IMR-90 (cell line): ENCODE measurements around the gene LRP5. TPM values are rescaled to one million over a fixed set of nuclear protein-coding genes. Genes with fewer than 3 reads are reported as not detected.
A peak's percentile ranks its signal among the peaks of the same experiment; 100 is the strongest.

Experiments used
- ATAC-seq: fragments of 200-7000 bp; cut with Tn5 transposase; 2 replicates; pipeline ENCODE4 v1.9.1; 2020; ENCODE audit warnings: low read depth, mild to moderate bottlenecking, moderate library complexity
- BruUV-seq: library from RNA; stranded (reverse); fragments of 400-500 nt; replicated peaks from 2 replicates; lab custom pipeline; 2021; lab: Mats Ljungman, UMichigan
- CTCF ChIA-PET: fragments of 300-600 bp; formaldehyde crosslinking; extraction: SDS; loops from one replicate; lab custom pipeline; 2021; ENCODE audit warnings: antibody characterized with exemption; lab: Yijun Ruan, JAX
- POLR2A ChIA-PET: fragments of 300-600 bp; sonication (Branson Sonifier 250); formaldehyde crosslinking; loops from one replicate; lab custom pipeline; 2022; ENCODE audit warnings: antibody characterized with exemption; ENCODE audit not compliant: unreplicated experiment; lab: Charles Lee
- DNase-seq: peaks from one replicate; pipeline ENCODE4 v3.0.0; 2013
- H2AFZ ChIP-seq: replicated peaks from 2 replicates; pipeline ENCODE3; 2013; ENCODE audit warnings: low read length, mild to moderate bottlenecking; ENCODE audit not compliant: poor library complexity
- H2AK5ac ChIP-seq: 2 replicates; pipeline ENCODE4 v1.6.1; 2013; ENCODE audit warnings: low read depth, low read length, inconsistent platforms
- H2AK9ac ChIP-seq: replicated peaks from 2 replicates; pipeline ENCODE3; 2013; ENCODE audit warnings: mild to moderate bottlenecking, low read depth, low read length, moderate library complexity; ENCODE audit not compliant: poor library complexity
- H2BK120ac ChIP-seq: 2 replicates; pipeline ENCODE4 v1.6.1; 2013; ENCODE audit warnings: low read depth, low read length, inconsistent platforms
- H2BK15ac ChIP-seq: 3 replicates; pipeline ENCODE4 v1.6.1; 2013; ENCODE audit warnings: low read depth, low read length, inconsistent platforms
- H2BK20ac ChIP-seq: 2 replicates; pipeline ENCODE4 v1.6.1; 2013; ENCODE audit warnings: low read depth, mild to moderate bottlenecking, inconsistent platforms, low read length, moderate library complexity
- H2BK5ac ChIP-seq: 2 replicates; pipeline ENCODE4 v1.6.1; 2013; ENCODE audit warnings: mild to moderate bottlenecking, low read depth, low read length, inconsistent platforms; ENCODE audit not compliant: poor library complexity, severe bottlenecking
- H3K14ac ChIP-seq: replicated peaks from 2 replicates; pipeline ENCODE4 v1.6.1; 2013; ENCODE audit warnings: low read depth, low read length, inconsistent platforms
- H3K18ac ChIP-seq: 2 replicates; pipeline ENCODE4 v1.6.1; 2013; ENCODE audit warnings: low read depth, low read length, control low read depth
- H3K23ac ChIP-seq: 2 replicates; pipeline ENCODE4 v1.6.1; 2013; ENCODE audit warnings: low read depth, low read length, inconsistent platforms
- H3K27ac ChIP-seq: 2 replicates; pipeline ENCODE4 v1.5.1; 2013; ENCODE audit warnings: mild to moderate bottlenecking, control low read depth, low read length; ENCODE audit not compliant: insufficient read depth
- H3K27me3 ChIP-seq: 2 replicates; pipeline ENCODE4 v1.6.1; 2013; ENCODE audit warnings: low read length; ENCODE audit not compliant: control insufficient read depth, insufficient read depth
- H3K36me3 ChIP-seq: 2 replicates; pipeline ENCODE4 v1.6.1; 2013; ENCODE audit warnings: low read length, mixed read lengths; ENCODE audit not compliant: control insufficient read depth, insufficient read depth
- H3K4ac ChIP-seq: 2 replicates; pipeline ENCODE4 v1.6.1; 2013; ENCODE audit warnings: low read depth, low read length, inconsistent platforms
- H3K4me1 ChIP-seq: 2 replicates; pipeline ENCODE4 v1.6.1; 2013; ENCODE audit warnings: low read length, mixed read lengths; ENCODE audit not compliant: control insufficient read depth, insufficient read depth
- H3K4me2 ChIP-seq: 2 replicates; pipeline ENCODE4 v1.6.1; 2013; ENCODE audit warnings: low read depth, mild to moderate bottlenecking, control low read depth, low read length, moderate library complexity
- H3K4me3 ChIP-seq: 2 replicates; pipeline ENCODE4 v1.5.1; 2013; ENCODE audit warnings: low read depth, mild to moderate bottlenecking, control low read depth, low read length, moderate library complexity; ENCODE audit not compliant: insufficient read depth
- H3K56ac ChIP-seq: 2 replicates; pipeline ENCODE4 v1.6.1; 2013; ENCODE audit warnings: low read length, inconsistent platforms; ENCODE audit not compliant: insufficient read depth; ENCODE audit errors: extremely low read depth
- H3K79me1 ChIP-seq, 2 experiments: 2 replicates each; pipeline ENCODE4 v1.6.1; 2013; ENCODE audit warnings: low read length in 2 of 2, inconsistent platforms in 1 of 2, low read depth in 1 of 2
- H3K9ac ChIP-seq: 2 replicates; pipeline ENCODE4 v1.6.1; 2013; ENCODE audit warnings: low read depth, low read length, control low read depth
- H3K9me1 ChIP-seq: 2 replicates; pipeline ENCODE4 v1.6.1; 2013; ENCODE audit warnings: low read length, inconsistent platforms; ENCODE audit not compliant: insufficient read depth
- H3K9me3 ChIP-seq: 2 replicates; pipeline ENCODE4 v1.6.1; 2013; ENCODE audit warnings: low read length; ENCODE audit not compliant: control insufficient read depth, insufficient read depth
- H4K20me1 ChIP-seq: 2 replicates; pipeline ENCODE4 v1.6.1; 2013; ENCODE audit warnings: low read length, inconsistent platforms; ENCODE audit not compliant: insufficient read depth
- H4K5ac ChIP-seq: 2 replicates; pipeline ENCODE4 v1.6.1; 2013; ENCODE audit warnings: mild to moderate bottlenecking, low read depth, low read length, control low read depth
- H4K8ac ChIP-seq, 2 experiments: 2 replicates each; pipeline ENCODE4 v1.6.1; 2013; ENCODE audit warnings: low read depth in 2 of 2, low read length in 2 of 2, control low read depth in 1 of 2, inconsistent platforms in 1 of 2
- H4K91ac ChIP-seq: 2 replicates; pipeline ENCODE4 v1.6.1; 2013; ENCODE audit warnings: low read depth, low read length, inconsistent platforms; ENCODE audit not compliant: insufficient read depth
- BHLHE40 ChIP-seq: fragments of 150-350 bp; IDR thresholded peaks from 2 replicates; pipeline ENCODE4 v1.6.1; 2016; ENCODE audit warnings: mild to moderate bottlenecking, low read depth, low read length
- CEBPB ChIP-seq: IDR thresholded peaks from 2 replicates; pipeline ENCODE4 v1.6.1; 2012; ENCODE audit warnings: low read depth, low read length, improper control_type of control experiment
- CHD1 ChIP-seq: IDR thresholded peaks from 2 replicates; pipeline ENCODE4 v1.6.1; 2012; ENCODE audit warnings: low read depth, low read length, improper control_type of control experiment
- CTCF ChIP-seq: conservative IDR thresholded peaks from 2 replicates; pipeline ENCODE4 v1.5.1; 2012; ENCODE audit warnings: mild to moderate bottlenecking, low read depth, low read length, improper control_type of control experiment
- FOS ChIP-seq: fragments of 150-350 bp; IDR thresholded peaks from 2 replicates; pipeline ENCODE4 v1.6.1; 2016; ENCODE audit warnings: low read depth, low read length
- MAZ ChIP-seq: IDR thresholded peaks from 2 replicates; pipeline ENCODE4 v1.6.1; 2012; ENCODE audit warnings: low read depth, mild to moderate bottlenecking, low read length, improper control_type of control experiment, moderate library complexity, borderline replicate concordance
- MXI1 ChIP-seq: IDR thresholded peaks from 2 replicates; pipeline ENCODE4 v1.6.1; 2012; ENCODE audit warnings: low read depth, mild to moderate bottlenecking, low read length, moderate library complexity, borderline replicate concordance
- NFE2L2 ChIP-seq: fragments of 150-350 bp; IDR thresholded peaks from 2 replicates; pipeline ENCODE4 v1.6.1; 2016; ENCODE audit warnings: low read depth, mild to moderate bottlenecking, low read length
- POLR2A ChIP-seq: IDR thresholded peaks from 2 replicates; pipeline ENCODE4 v1.6.1; 2012; ENCODE audit warnings: mild to moderate bottlenecking, low read depth, low read length
- RAD21 ChIP-seq: IDR thresholded peaks from 2 replicates; pipeline ENCODE4 v1.6.1; 2012; ENCODE audit warnings: low read length, improper control_type of control experiment
- SMC3 ChIP-seq: fragments of 150-350 bp; IDR thresholded peaks from 2 replicates; pipeline ENCODE4 v1.6.1; 2016; ENCODE audit warnings: low read depth, mild to moderate bottlenecking, antibody characterized with exemption, low read length, moderate library complexity
- WGBS, 2 experiments: methylation state at CpG; one replicate each; pipeline versions ENCODE4 v1.1.5 to v1.1.7; 2013; ENCODE audit warnings: missing lambda C conversion rate in 2 of 2; ENCODE audit not compliant: insufficient read length in 1 of 2; ENCODE audit errors: extremely low coverage in 2 of 2; 5-methylcytosine and 5-hydroxymethylcytosine counted together
- dilution Hi-C: fragments of 300-500 bp; cut with HindIII; formaldehyde crosslinking; loops from one replicate; pipeline ENCODE4 v1.14.3; 2018; ENCODE audit warnings: low sequenced_read_pairs; ENCODE audit not compliant: unreplicated experiment
- in situ Hi-C: fragments of 300-500 bp; cut with MboI; formaldehyde crosslinking; loops from 3 replicates; pipeline ENCODE4 v1.14.3; 2019; ENCODE audit warnings: low sequenced_read_pairs, inconsistent platforms, mixed read lengths
- intact Hi-C: fragments of 100-400 bp; cut with micrococcal nuclease; formaldehyde crosslinking; loops from 2 replicates; pipeline ENCODE4 v1.10.0; 2022
- polyA plus RNA-seq, 3 experiments: library from polyadenylated mRNA; depleted of rRNA; stranded (reverse); fragments of >200 nt; gene quantifications; 2 replicates each; pipeline ENCODE4 v1.2.3, GENCODE V29; 2012; ENCODE audit warnings: low replicate concordance in 1 of 3
- total RNA-seq: library from RNA; depleted of rRNA; stranded (reverse); fragments of >200 nt; gene quantifications from 2 replicates; pipeline ENCODE4 v1.2.3, GENCODE V29; 2012
- TF ChIP-seq, protein P1 (sequence below): fragments of 150-350 bp; IDR thresholded peaks from 2 replicates; pipeline ENCODE4 v1.6.1; 2017; ENCODE audit warnings: mild to moderate bottlenecking, antibody characterized with exemption, low read length, low read depth

Gene LRP5
- total and polyA plus RNA-seq, 2 of the 4 experiments (the other 2 are of a cell fraction), result 10.4 to 15.0 TPM

- intact Hi-C loops, result loop anchor here (5.0 kb wide), 1 partner anchor 44 kb away; no protein-coding TSS in a partner anchor
- no peak overlapping the region for H3K18ac ChIP-seq
- no peak for TF ChIP-seq SMC3
- no peak for TF ChIP-seq CTCF
- TF ChIP-seq BHLHE40, result no peak
- no peak for TF ChIP-seq RAD21
- TF ChIP-seq CHD1, result no peak
- TF ChIP-seq POLR2A, result no peak
- TF ChIP-seq MXI1, result no peak
- no peak for TF ChIP-seq MAZ
- TF ChIP-seq NFE2L2, result no peak
- TF ChIP-seq CEBPB, result no peak
- no peak for TF ChIP-seq FOS
- TF ChIP-seq, protein P1, sequence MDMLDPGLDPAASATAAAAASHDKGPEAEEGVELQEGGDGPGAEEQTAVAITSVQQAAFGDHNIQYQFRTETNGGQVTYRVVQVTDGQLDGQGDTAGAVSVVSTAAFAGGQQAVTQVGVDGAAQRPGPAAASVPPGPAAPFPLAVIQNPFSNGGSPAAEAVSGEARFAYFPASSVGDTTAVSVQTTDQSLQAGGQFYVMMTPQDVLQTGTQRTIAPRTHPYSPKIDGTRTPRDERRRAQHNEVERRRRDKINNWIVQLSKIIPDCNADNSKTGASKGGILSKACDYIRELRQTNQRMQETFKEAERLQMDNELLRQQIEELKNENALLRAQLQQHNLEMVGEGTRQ, result no peak
- POLR2A ChIA-PET, result no interaction called here
- dilution Hi-C loops, result no loop called here
- H2AFZ ChIP-seq, result no peak overlapping the region
- H3K4ac ChIP-seq, result no peak overlapping the region
- no peak overlapping the region for H3K14ac ChIP-seq
- no peak overlapping the region for H3K9ac ChIP-seq
- no peak overlapping the region for H2BK20ac ChIP-seq
- H4K20me1 ChIP-seq, result peaks cover 42% of the 10 kb centered on the region
- peak overlapping the region; percentile 1; the same call in 1 of the 2 replicates for H2AK5ac ChIP-seq
- peak overlapping the region; percentile 14; the same call in 1 of the 2 replicates for H3K4me2 ChIP-seq
- 27% methylated on average over 3 of the region's 11 CpGs; no CpG with 5 or more reads in 1 of the 2 experiments for WGBS, 2 experiments
- H3K56ac ChIP-seq, result no peak overlapping the region
- H2BK120ac ChIP-seq, result no peak overlapping the region
- H2BK15ac ChIP-seq, result no peak overlapping the region
- CTCF ChIA-PET, result no interaction called here
- H3K9me3 ChIP-seq, result no peaks in the 10 kb centered on the region
- H4K8ac ChIP-seq, result no peak overlapping the region
- peaks cover 24 to 52% of the 10 kb centered on the region in 2 experiments for H3K79me1 ChIP-seq
- peaks cover 22% of the 10 kb centered on the region for H3K9me1 ChIP-seq
- ATAC-seq (peak; percentile 87), DNase-seq (peak; percentile 72)
- H3K27ac ChIP-seq, result peak overlapping the region; percentile 1; the same call in 1 of the 2 replicates
- peaks cover 27% of the 10 kb centered on the region; the same call in 1 of the 2 replicates for H3K4me1 ChIP-seq
- no peak overlapping the region for H3K4me3 ChIP-seq
- H2BK5ac ChIP-seq, result no peak overlapping the region
- H4K5ac ChIP-seq, result no peak overlapping the region
- H4K91ac ChIP-seq, result no peak overlapping the region
- H3K36me3 ChIP-seq, result no peaks in the 10 kb centered on the region
- in situ Hi-C loops, result no loop called here
- H3K27me3 ChIP-seq, result no peaks in the 10 kb centered on the region
- no peak overlapping the region for H3K23ac ChIP-seq
- BruUV-seq, result no TSS peak
- H2AK9ac ChIP-seq, result no peak overlapping the region
Measured at GRCh38 chr11:68338051-68338780, 25.8 kb downstream of the LRP5 start.
